Naive thymus-derived CD4-positive, alpha-beta T cell (primary cell): ENCODE results near the gene STX8. TPM values are rescaled to one million over a fixed set of nuclear protein-coding genes. Genes with fewer than 3 reads are reported as not detected.

Experiments
- polyA plus RNA-seq, 2 donors: library from polyadenylated mRNA; unstranded; fragments of 300-500 nt; fragmentation: Illumina TruSeq; gene quantifications; one replicate each; pipeline ENCODE4 v1.2.3, GENCODE V29; 2021
- total RNA-seq, 6 experiments: library from RNA in 5 of 6; stranded (reverse) in 5 of 6; gene quantifications; 1 replicate in 5 of 6; 2 replicates in 1 of 6; pipeline ENCODE4 v1.2.3 and lab custom pipeline; 2021 to 2026

The STX8 gene
- total and polyA plus RNA-seq, 7 experiments from 2014 or later: 45.1 to 116 (median 67.5) TPM

Other genes with a start within 250 kb of the STX8 start
- not detected for gene CFAP52, start 822 bp upstream of the STX8 start, total RNA-seq
- not detected for gene CFAP52, start 822 bp upstream of the STX8 start, polyA plus RNA-seq
- gene USP43, start 69.7 kb upstream of the STX8 start, total RNA-seq: 1 to 10 TPM in 1 of 5 experiments, under 1 TPM in 1, not detected in 3; 0.27 to 1.0 TPM
- gene USP43, start 69.7 kb upstream of the STX8 start, polyA plus RNA-seq: not detected
- not detected for gene DHRS7C, start 215.8 kb upstream of the STX8 start, total RNA-seq
- gene DHRS7C, start 215.8 kb upstream of the STX8 start, polyA plus RNA-seq: not detected
- gene GSG1L2, start 246.3 kb upstream of the STX8 start, total RNA-seq: not detected
- not detected for gene GSG1L2, start 246.3 kb upstream of the STX8 start, polyA plus RNA-seq